ENCODE results near the gene TMEM59L.

DNA sequence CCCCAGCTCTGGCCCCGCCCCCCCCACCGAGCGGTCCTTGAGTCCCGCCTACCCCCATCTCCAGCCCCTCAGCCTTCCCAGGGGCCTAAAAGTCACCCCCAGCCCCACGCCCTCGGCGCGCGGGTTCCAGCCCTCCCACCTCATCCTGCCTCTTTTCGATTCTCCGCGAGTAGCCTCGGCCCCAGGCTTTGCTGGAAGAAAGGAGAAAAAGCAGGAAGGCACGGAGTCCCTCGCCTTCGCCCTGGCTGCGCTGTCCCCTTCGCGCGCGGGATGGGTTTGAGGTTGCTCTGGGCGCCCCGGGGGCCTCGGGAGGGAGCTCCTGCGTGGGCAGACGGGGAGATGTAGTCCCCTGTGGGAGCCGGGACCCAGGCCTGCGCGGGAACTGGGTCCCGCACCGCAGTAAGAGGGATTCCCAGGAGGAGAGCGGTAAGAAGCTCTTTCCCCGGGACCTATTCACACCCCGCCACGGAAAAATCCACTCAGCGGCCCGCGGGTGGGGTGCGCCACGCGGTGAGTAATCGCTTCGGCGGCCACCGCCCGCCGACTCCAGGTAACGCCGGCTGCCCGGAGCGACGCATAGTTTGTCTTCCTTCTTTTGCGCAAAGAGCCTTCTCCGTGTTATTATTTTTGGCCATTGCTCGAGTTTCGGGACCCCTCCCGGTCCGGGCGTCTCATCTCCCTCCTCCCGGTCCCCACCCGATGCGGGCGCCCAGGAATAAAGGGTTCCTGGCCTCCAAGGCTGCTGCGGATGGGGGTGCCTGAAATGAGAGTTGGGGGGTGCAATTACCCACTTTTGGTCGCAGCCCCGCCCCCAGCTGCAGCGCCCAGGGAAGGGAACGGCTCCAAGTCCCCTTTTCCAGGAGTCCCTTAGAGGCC lies 5.2 kb upstream of the TMEM59L start:
- TF ChIP-seq, protein P1, sequence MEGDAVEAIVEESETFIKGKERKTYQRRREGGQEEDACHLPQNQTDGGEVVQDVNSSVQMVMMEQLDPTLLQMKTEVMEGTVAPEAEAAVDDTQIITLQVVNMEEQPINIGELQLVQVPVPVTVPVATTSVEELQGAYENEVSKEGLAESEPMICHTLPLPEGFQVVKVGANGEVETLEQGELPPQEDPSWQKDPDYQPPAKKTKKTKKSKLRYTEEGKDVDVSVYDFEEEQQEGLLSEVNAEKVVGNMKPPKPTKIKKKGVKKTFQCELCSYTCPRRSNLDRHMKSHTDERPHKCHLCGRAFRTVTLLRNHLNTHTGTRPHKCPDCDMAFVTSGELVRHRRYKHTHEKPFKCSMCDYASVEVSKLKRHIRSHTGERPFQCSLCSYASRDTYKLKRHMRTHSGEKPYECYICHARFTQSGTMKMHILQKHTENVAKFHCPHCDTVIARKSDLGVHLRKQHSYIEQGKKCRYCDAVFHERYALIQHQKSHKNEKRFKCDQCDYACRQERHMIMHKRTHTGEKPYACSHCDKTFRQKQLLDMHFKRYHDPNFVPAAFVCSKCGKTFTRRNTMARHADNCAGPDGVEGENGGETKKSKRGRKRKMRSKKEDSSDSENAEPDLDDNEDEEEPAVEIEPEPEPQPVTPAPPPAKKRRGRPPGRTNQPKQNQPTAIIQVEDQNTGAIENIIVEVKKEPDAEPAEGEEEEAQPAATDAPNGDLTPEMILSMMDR (conservative IDR thresholded peaks at IDR 0.05; ENCODE audit: low read depth, low read length) = no peak
- TF ChIP-seq RFX5 (IDR thresholded peaks at IDR 0.05; ENCODE audit: low read depth, low read length) = no peak

All from IMR-90 (cell line).